ENCODE data around the gene ELP4. TPM values are rescaled to one million over a fixed set of nuclear protein-coding genes. Genes with fewer than 3 reads are reported as not detected.

Gene ELP4
- total RNA-seq, 1 experiment from 2014 or later = 17.2 TPM

GRCh38 chr11:31767066-31767465, 257.5 kb downstream of the ELP4 start:
- Histone ChIP-seq H3K27ac (ENCODE audit: low read length) (no peak overlapping the region), H3K36me3 (ENCODE audit: control insufficient read depth, insufficient read depth, low read length) (no peaks in the 10 kb centered on the region), H3K4me1 (ENCODE audit: control insufficient read depth, insufficient read depth, low read length) (no peaks in the 10 kb centered on the region), H3K9me3 (ENCODE audit: control insufficient read depth, insufficient read depth, low read depth, low read length) (no peaks in the 10 kb centered on the region), H3K4me3 (ENCODE audit: low read depth in 2 of 2, low read length in 2 of 2) (no peak overlapping the region), H3K27me3 (ENCODE audit: control insufficient read depth, insufficient read depth, low read length) (no peaks in the 10 kb centered on the region)
- POLR2A ChIA-PET = no interaction called here
- intact Hi-C loops (cut with micrococcal nuclease; ENCODE audit: unreplicated experiment) = no loop called here
- no peak for DNase-seq (ENCODE audit: low read depth, low spot score)
- BruUV-seq (replicated peaks) = no TSS peak
- in situ Hi-C loops (cut with HindIII; ENCODE audit: low pct_unique_long_range_greater_than_20kb, low sequenced_read_pairs) = no loop called here
- no peak for ATAC-seq
- CTCF ChIA-PET = no interaction called here
- no peak for TF ChIP-seq REST (IDR thresholded peaks at IDR 0.05; ENCODE audit: insufficient read depth in 1 of 2, low read depth in 2 of 2, low read length in 1 of 2)
- TF ChIP-seq TCF7L2 (IDR thresholded peaks at IDR 0.05; ENCODE audit: low read depth, low read length) = no peak
- no peak for TF ChIP-seq POLR2AphosphoS5 (IDR thresholded peaks at IDR 0.05; ENCODE audit: low read depth, low read length)
- no peak for TF ChIP-seq CTCF (IDR thresholded peaks at IDR 0.05)
- no peak for TF ChIP-seq SIN3A (IDR thresholded peaks at IDR 0.05; ENCODE audit: borderline replicate concordance, insufficient read depth, low read depth, low read length)

- Histone ChIP-seq H3K9me3 (ENCODE audit: control insufficient read depth, insufficient read depth, low read depth, low read length) (no peaks in the 10 kb centered on the region), H3K27me3 (ENCODE audit: control insufficient read depth, insufficient read depth, low read length) (no peaks in the 10 kb centered on the region), H3K27ac (ENCODE audit: low read length) (no peak overlapping the region), H3K4me1 (ENCODE audit: control insufficient read depth, insufficient read depth, low read length) (no peaks in the 10 kb centered on the region), H3K36me3 (ENCODE audit: control insufficient read depth, insufficient read depth, low read length) (no peaks in the 10 kb centered on the region), H3K4me3 (ENCODE audit: low read depth in 2 of 2, low read length in 2 of 2) (no peak overlapping the region)
- in situ Hi-C loops (cut with HindIII; ENCODE audit: low pct_unique_long_range_greater_than_20kb, low sequenced_read_pairs) = no loop called here
- ChIA-PET POLR2A (interaction anchor here (0.7 kb wide), 1 partner anchor 11 kb away, joined by 3 read pairs; no protein-coding TSS in a partner anchor), CTCF (no interaction called here)
- no TSS peak for BruUV-seq (replicated peaks)
- intact Hi-C loops (cut with micrococcal nuclease; ENCODE audit: unreplicated experiment) = no loop called here
- ATAC-seq = no peak
- TF ChIP-seq SIN3A (IDR thresholded peaks at IDR 0.05; ENCODE audit: borderline replicate concordance, insufficient read depth, low read depth, low read length) = no peak
- no peak for TF ChIP-seq TCF7L2 (IDR thresholded peaks at IDR 0.05; ENCODE audit: low read depth, low read length)
- no peak for TF ChIP-seq CTCF (IDR thresholded peaks at IDR 0.05)
- no peak for TF ChIP-seq POLR2AphosphoS5 (IDR thresholded peaks at IDR 0.05; ENCODE audit: low read depth, low read length)
- TF ChIP-seq REST (IDR thresholded peaks at IDR 0.05; ENCODE audit: insufficient read depth in 1 of 2, low read depth in 2 of 2, low read length in 1 of 2) = no peak
- DNase-seq (ENCODE audit: low read depth, low spot score) = no peak
These were observed 258.1 kb downstream of the ELP4 start for GRCh38 chr11:31767685-31768084.
